PC-9 (cell line): ENCODE measurements around the gene DIAPH3. TPM values are rescaled to one million over a fixed set of nuclear protein-coding genes. Genes with fewer than 3 reads are reported as not detected.
"Not testable (repeated sequence)": the region's sequence is repeated elsewhere in the genome, so short reads cannot be mapped to it uniquely, and the experiment has no call there.

ENCODE experiments used
- BruUV-seq: library from RNA; stranded (reverse); fragments of 400-500 nt; replicated peaks from 2 replicates; lab custom pipeline; 2021; lab: Mats Ljungman, UMichigan
- CTCF ChIA-PET: fragments of 300-600 bp; sonication (Branson Sonifier 250); formaldehyde crosslinking; loops from one replicate; lab custom pipeline; 2022; ENCODE audit warnings: antibody characterized with exemption; lab: Charles Lee
- POLR2A ChIA-PET: fragments of 300-600 bp; sonication (Branson Sonifier 250); formaldehyde crosslinking; loops from one replicate; lab custom pipeline; 2022; ENCODE audit warnings: antibody characterized with exemption; ENCODE audit not compliant: unreplicated experiment; lab: Charles Lee
- DNase-seq, 2 experiments: peaks; one replicate each; pipeline versions ENCODE4 v3.0.0 to v3.0.0-alpha.2; 2015 to 2022; ENCODE audit warnings: mixed read lengths in 1 of 2
- H2AFZ ChIP-seq: fragments of 200-600 bp; sonication (generic); 2 replicates; pipeline ENCODE4 v1.8.1; 2017; ENCODE audit warnings: antibody characterized with exemption
- H3F3A ChIP-seq: fragments of 200-600 bp; sonication (generic); 2 replicates; pipeline ENCODE4 v1.8.1; 2017; ENCODE audit warnings: antibody characterized with exemption, mild to moderate bottlenecking, low read depth; ENCODE audit not compliant: insufficient read depth
- H3K27ac ChIP-seq: fragments of 200-600 bp; sonication (generic); 2 replicates; pipeline ENCODE4 v1.6.1; 2016; ENCODE audit warnings: mixed run types
- H3K27me3 ChIP-seq: fragments of 200-600 bp; sonication (generic); 2 replicates; pipeline ENCODE4 v1.6.1; 2016; ENCODE audit warnings: low read depth, mixed run types; ENCODE audit not compliant: insufficient read depth
- H3K36me3 ChIP-seq: fragments of 200-600 bp; sonication (generic); 2 replicates; pipeline ENCODE4 v1.6.1; 2016; ENCODE audit warnings: low read depth, mixed run types
- H3K4me1 ChIP-seq: fragments of 200-600 bp; sonication (generic); replicated peaks from 2 replicates; pipeline ENCODE4 v1.6.1; 2016; ENCODE audit warnings: mixed run types; ENCODE audit not compliant: insufficient read depth
- H3K4me2 ChIP-seq: fragments of 200-600 bp; sonication (generic); 2 replicates; pipeline ENCODE4 v1.6.1; 2017; ENCODE audit warnings: mixed run types
- H3K4me3 ChIP-seq: fragments of 200-600 bp; sonication (generic); 2 replicates; pipeline ENCODE4 v1.6.1; 2016; ENCODE audit warnings: mixed run types
- H3K79me2 ChIP-seq: fragments of 200-600 bp; sonication (generic); 2 replicates; pipeline ENCODE4 v1.6.1; 2017; ENCODE audit warnings: low read depth, mixed run types
- H3K9me2 ChIP-seq: fragments of 200-600 bp; sonication (generic); 2 replicates; pipeline ENCODE4 v1.8.1; 2017; ENCODE audit warnings: mild to moderate bottlenecking; ENCODE audit not compliant: insufficient read depth
- H3K9me3 ChIP-seq: fragments of 200-600 bp; sonication (generic); 2 replicates; pipeline ENCODE4 v1.8.1; 2016; ENCODE audit warnings: low read depth; ENCODE audit not compliant: insufficient read depth
- H4K20me1 ChIP-seq: fragments of 200-600 bp; sonication (generic); 2 replicates; pipeline ENCODE4 v1.8.1; 2017; ENCODE audit not compliant: insufficient read depth
- CTCF ChIP-seq: fragments of 200-600 bp; sonication (generic); conservative IDR thresholded peaks from 2 replicates; pipeline ENCODE4 v1.6.1; 2017; ENCODE audit warnings: mixed run types, antibody characterized with exemption, mild to moderate bottlenecking, moderate library complexity
- EZH2 ChIP-seq: fragments of 200-600 bp; sonication (generic); IDR thresholded peaks from 2 replicates; pipeline ENCODE4 v1.8.0; 2017; ENCODE audit warnings: antibody characterized with exemption, low read depth
- intact Hi-C: fragments of 100-400 bp; cut with micrococcal nuclease; formaldehyde crosslinking; loops from one replicate; pipeline ENCODE4 v1.10.0; 2022; ENCODE audit not compliant: unreplicated experiment
- total RNA-seq: library from RNA; stranded (reverse); gene quantifications from 2 replicates; pipeline ENCODE4 v1.2.3, GENCODE V29; 2021

Gene DIAPH3
- total RNA-seq, 1 experiment from 2014 or later: 39.3 TPM

- Histone ChIP-seq H3K4me3 (no peak overlapping the region), H3K36me3 (no peaks in the 10 kb centered on the region), H3K79me2 (no peaks in the 10 kb centered on the region), H3K4me2 (no peak overlapping the region), H3K27me3 (no peaks in the 10 kb centered on the region), H3K9me3 (no peaks in the 10 kb centered on the region), H3K9me2 (no peaks in the 10 kb centered on the region), H3K27ac (no peak overlapping the region), H3K4me1 (no peaks in the 10 kb centered on the region), H4K20me1 (no peaks in the 10 kb centered on the region), H3F3A (no peaks in the 10 kb centered on the region; the same call in 1 of the 2 replicates), H2AFZ (no peak overlapping the region)
- intact Hi-C loops: no loop called here
- ChIA-PET CTCF (no interaction called here), POLR2A (no interaction called here)
- TF ChIP-seq EZH2 (no peak), CTCF (no peak)
- DNase-seq: no peak
- no TSS peak for BruUV-seq
Measured at GRCh38 chr13:60062502-60062901, 101.2 kb downstream of the DIAPH3 start.

- H3K27me3 ChIP-seq: no peaks in the 10 kb centered on the region
- no peaks in the 10 kb centered on the region for H3K79me2 ChIP-seq
- H3K9me2 ChIP-seq: no peaks in the 10 kb centered on the region
- intact Hi-C loops: no loop called here
- BruUV-seq: no TSS peak
- ChIA-PET POLR2A (interaction anchor here (0.5 kb wide), 1 partner anchor 119 kb away, joined by 3 read pairs; no protein-coding TSS in a partner anchor), CTCF (no interaction called here)
- DNase-seq: no peak
- no peak overlapping the region for H3K4me2 ChIP-seq
- H3K4me3 ChIP-seq: no peak overlapping the region
- H3F3A ChIP-seq: no peaks in the 10 kb centered on the region; the same call in 1 of the 2 replicates
- TF ChIP-seq CTCF (no peak), EZH2 (no peak)
- H3K4me1 ChIP-seq: no peaks in the 10 kb centered on the region
- H3K27ac ChIP-seq: no peak overlapping the region
- no peak overlapping the region for H2AFZ ChIP-seq
- no peaks in the 10 kb centered on the region for H4K20me1 ChIP-seq
- no peaks in the 10 kb centered on the region for H3K9me3 ChIP-seq
- no peaks in the 10 kb centered on the region for H3K36me3 ChIP-seq
Measured at GRCh38 chr13:60061737-60062136, 102.0 kb downstream of the DIAPH3 start.

- Histone ChIP-seq H3K27me3 (no peaks in the 10 kb centered on the region), H3K4me2 (no peak overlapping the region), H3K4me1 (no peaks in the 10 kb centered on the region), H2AFZ (no peak overlapping the region), H3K4me3 (no peak overlapping the region), H3K9me2 (no peaks in the 10 kb centered on the region), H3K79me2 (no peaks in the 10 kb centered on the region), H3F3A (peaks cover 4% of the 10 kb centered on the region; the same call in 1 of the 2 replicates), H3K9me3 (no peaks in the 10 kb centered on the region), H4K20me1 (no peaks in the 10 kb centered on the region), H3K36me3 (no peaks in the 10 kb centered on the region), H3K27ac (no peak overlapping the region)
- no peak for DNase-seq
- ChIA-PET CTCF (no interaction called here), POLR2A (no interaction called here)
- no peak for TF ChIP-seq EZH2
- TF ChIP-seq CTCF: no peak
- intact Hi-C loops: no loop called here
- BruUV-seq: no TSS peak
Measured at GRCh38 chr13:60051754-60052285, 111.9 kb downstream of the DIAPH3 start.

GRCh38 chr13:60048353-60048752, 115.4 kb downstream of the DIAPH3 start:
- CTCF ChIA-PET, H3K4me1 ChIP-seq, H3F3A ChIP-seq, H3K4me3 ChIP-seq, H3K36me3 ChIP-seq, DNase-seq, H3K9me3 ChIP-seq, H3K79me2 ChIP-seq, BruUV-seq, H3K4me2 ChIP-seq, H2AFZ ChIP-seq, H3K27me3 ChIP-seq, H3K27ac ChIP-seq, H3K9me2 ChIP-seq, POLR2A ChIA-PET, H4K20me1 ChIP-seq, intact Hi-C loops: not testable (repeated sequence)
